Nucleus accumbens (tissue), 56 donors: Measurements from ENCODE around the gene ANXA10.
"Not testable (repeated sequence)": the region's sequence is repeated elsewhere in the genome, so short reads cannot be mapped to it uniquely, and the experiment has no call there.

Experiments used
- DNase-seq, 56 donors: peaks; one replicate each; lab custom pipeline; 2025; lab: John Stamatoyannopoulos, UW

ANXA10 gene

GRCh38 chr4:168118116-168118655 is 25.8 kb downstream of the ANXA10 start:
- no peak for DNase-seq

GRCh38 chr4:168119100-168119499 is 26.8 kb downstream of the ANXA10 start:
- no peak for DNase-seq

GRCh38 chr4:168119890-168120289 is 27.6 kb downstream of the ANXA10 start:
- no peak for DNase-seq

GRCh38 chr4:168120811-168121210 is 28.5 kb downstream of the ANXA10 start:
- no peak for DNase-seq

GRCh38 chr4:168124008-168124641 is 31.8 kb downstream of the ANXA10 start:
- DNase-seq: no peak

- no peak for DNase-seq
Observed at GRCh38 chr4:168126952-168127351, 34.6 kb downstream of the ANXA10 start.

GRCh38 chr4:168128601-168129000 is 36.3 kb downstream of the ANXA10 start:
- no peak for DNase-seq

- DNase-seq: no peak
Observed at GRCh38 chr4:168129046-168129772, 36.9 kb downstream of the ANXA10 start.

- DNase-seq: no peak
Observed at GRCh38 chr4:168129802-168130201, 37.5 kb downstream of the ANXA10 start.

GRCh38 chr4:168131196-168131595 is 38.9 kb downstream of the ANXA10 start:
- no peak for DNase-seq

GRCh38 chr4:168134651-168135050 is 42.3 kb downstream of the ANXA10 start:
- DNase-seq: no peak

- not testable (repeated sequence) for DNase-seq
Observed at GRCh38 chr4:168135860-168136259, 43.5 kb downstream of the ANXA10 start.

GRCh38 chr4:168137695-168138094 is 45.4 kb downstream of the ANXA10 start:
- not testable (repeated sequence) for DNase-seq

- DNase-seq: no peak
Observed at GRCh38 chr4:168138143-168138542, 45.8 kb downstream of the ANXA10 start.

- no peak for DNase-seq
Observed at GRCh38 chr4:168139336-168139735, 47.0 kb downstream of the ANXA10 start.

- no peak for DNase-seq
Observed at GRCh38 chr4:168141733-168142132, 49.4 kb downstream of the ANXA10 start.

- DNase-seq: no peak
Observed at GRCh38 chr4:168143601-168144000, 51.3 kb downstream of the ANXA10 start.

GRCh38 chr4:168150420-168151050 is 58.2 kb downstream of the ANXA10 start:
- no peak for DNase-seq

- no peak for DNase-seq
Observed at GRCh38 chr4:168151327-168151726, 59.0 kb downstream of the ANXA10 start.

- no peak for DNase-seq
Observed at GRCh38 chr4:168152837-168153500, 60.6 kb downstream of the ANXA10 start.
